Endothelial cell of umbilical vein (primary cell): ENCODE measurements around the gene CPNE5. TPM values are rescaled to one million over a fixed set of nuclear protein-coding genes. Genes with fewer than 3 reads are reported as not detected.

ENCODE experiments used
- BruUV-seq: library from RNA; stranded (reverse); fragments of 400-500 nt; replicated peaks from 2 replicates; lab custom pipeline; 2021; lab: Mats Ljungman, UMichigan
- CTCF ChIA-PET: fragments of 300-600, 350-600 bp; sonication (Branson Sonifier 250); formaldehyde crosslinking; loops from one replicate; lab custom pipeline; 2021; ENCODE audit warnings: antibody characterized with exemption, inconsistent platforms; lab: Charles Lee
- POLR2A ChIA-PET: fragments of 300-600, 350-600 bp; sonication (Branson Sonifier 250); formaldehyde crosslinking; loops from one replicate; lab custom pipeline; 2021; ENCODE audit warnings: antibody characterized with exemption, inconsistent platforms; lab: Charles Lee
- DNase-seq: peaks from one replicate; pipeline ENCODE4 v3.0.0-alpha.2; 2011; ENCODE audit warnings: low read depth, low spot score
- FAIRE-seq: peaks from 2 replicates; lab custom pipeline; 2011; peaks lifted over from hg19 to GRCh38; lab: Jason Lieb, UNC
- H2AFZ ChIP-seq: 2 replicates; pipeline ENCODE4 v1.6.0; 2012; ENCODE audit warnings: low read depth, low read length, control low read depth, inconsistent platforms
- H3K27ac ChIP-seq: 2 replicates; pipeline ENCODE4 v1.5.1; 2011; ENCODE audit warnings: low read depth, mild to moderate bottlenecking, control low read depth, low read length, moderate library complexity; ENCODE audit not compliant: insufficient read depth
- H3K27me3 ChIP-seq, 2 experiments: 2 replicates each; pipeline versions ENCODE4 v1.6.0 to v1.6.1; 2011; ENCODE audit warnings: low read length in 2 of 2, mixed read lengths in 1 of 2; ENCODE audit not compliant: control insufficient read depth in 2 of 2, insufficient read depth in 2 of 2
- H3K36me3 ChIP-seq, 2 experiments: 2 replicates in 1 of 2; 3 replicates in 1 of 2; pipeline ENCODE4 v1.5.1; 2011; ENCODE audit warnings: low read length in 2 of 2, mild to moderate bottlenecking in 1 of 2, moderate library complexity in 1 of 2; ENCODE audit not compliant: control insufficient read depth in 2 of 2, insufficient read depth in 2 of 2; ENCODE audit errors: extremely low read depth in 1 of 2
- H3K4me1 ChIP-seq: 3 replicates; pipeline ENCODE4 v1.5.1; 2011; ENCODE audit warnings: mild to moderate bottlenecking, low read length; ENCODE audit not compliant: control insufficient read depth, insufficient read depth; ENCODE audit errors: extremely low read depth
- H3K4me2 ChIP-seq: 2 replicates; pipeline ENCODE4 v1.6.1; 2011; ENCODE audit warnings: low read length, control low read depth, mixed read lengths; ENCODE audit not compliant: insufficient read depth
- H3K4me3 ChIP-seq, 3 experiments: fragments of 200-600 bp in 1 of 3; sonication (generic), shearing (Covaris generic) in 1 of 3; replicated peaks in 1 of 3; 2 replicates each; pipeline ENCODE4 v1.5.1; 2011 to 2016; ENCODE audit warnings: control low read depth in 3 of 3, low read length in 3 of 3, mild to moderate bottlenecking in 2 of 3, inconsistent platforms in 1 of 3, low read depth in 1 of 3, moderate library complexity in 1 of 3; ENCODE audit not compliant: insufficient read depth in 1 of 3
- H3K79me2 ChIP-seq: 2 replicates; pipeline ENCODE4 v1.6.0; 2012; ENCODE audit warnings: low read length, inconsistent platforms; ENCODE audit not compliant: control insufficient read depth, insufficient read depth
- H3K9ac ChIP-seq: replicated peaks from 2 replicates; pipeline ENCODE3; 2011; ENCODE audit warnings: low read length, control low read depth; ENCODE audit not compliant: insufficient read depth; ENCODE audit errors: extremely low read depth
- H3K9me1 ChIP-seq: replicated peaks from 3 replicates; pipeline ENCODE4 v1.6.0; 2011; ENCODE audit warnings: mild to moderate bottlenecking, low read length; ENCODE audit not compliant: control insufficient read depth, insufficient read depth; ENCODE audit errors: extremely low read depth
- H3K9me3 ChIP-seq: replicated peaks from 2 replicates; pipeline ENCODE4 v1.5.1; 2012; ENCODE audit warnings: low read length, inconsistent platforms; ENCODE audit not compliant: control insufficient read depth, insufficient read depth
- H4K20me1 ChIP-seq: replicated peaks from 2 replicates; pipeline ENCODE3; 2011; ENCODE audit warnings: mild to moderate bottlenecking, low read length; ENCODE audit not compliant: control insufficient read depth, insufficient read depth; ENCODE audit errors: extremely low read depth
- EZH2 ChIP-seq: IDR thresholded peaks from 2 replicates; pipeline ENCODE4 v1.6.1; 2012; ENCODE audit warnings: borderline replicate concordance, low read depth, mild to moderate bottlenecking, moderate library complexity, low read length, inconsistent platforms; ENCODE audit not compliant: severe bottlenecking
- FOS ChIP-seq: IDR thresholded peaks from 2 replicates; pipeline ENCODE4 v1.6.1; 2011; ENCODE audit warnings: mild to moderate bottlenecking, low read length, moderate library complexity, borderline replicate concordance; ENCODE audit not compliant: insufficient read depth
- GATA2 ChIP-seq: IDR thresholded peaks from 2 replicates; pipeline ENCODE4 v1.7.0; 2011; ENCODE audit warnings: low read depth, mild to moderate bottlenecking, moderate library complexity, mixed read lengths, low read length; ENCODE audit not compliant: insufficient read length, insufficient read depth
- JUN ChIP-seq: IDR thresholded peaks from 2 replicates; pipeline ENCODE4 v1.6.1; 2011; ENCODE audit warnings: borderline replicate concordance, low read depth; ENCODE audit not compliant: insufficient read length, insufficient read depth
- MYC ChIP-seq: IDR thresholded peaks from one replicate; pipeline ENCODE4 v1.6.1; 2011; ENCODE audit warnings: mild to moderate bottlenecking, low read depth, low read length
- POLR2A ChIP-seq: IDR thresholded peaks from 2 replicates; pipeline ENCODE4 v1.6.1; 2012; ENCODE audit warnings: low read depth, mild to moderate bottlenecking, control low read depth, low read length
- POLR2AphosphoS5 ChIP-seq: IDR thresholded peaks from 2 replicates; pipeline ENCODE4 v1.6.1; 2012; ENCODE audit warnings: low read depth, mild to moderate bottlenecking, control low read depth, low read length, moderate library complexity; ENCODE audit not compliant: insufficient read depth
- dilution Hi-C: fragments of 300-500 bp; cut with MboI; formaldehyde crosslinking; loops from one replicate; pipeline ENCODE4 v1.15.0; 2019; ENCODE audit warnings: low sequenced_read_pairs; ENCODE audit not compliant: extremely low pct_ligation_motif_present
- intact Hi-C: fragments of 100-400 bp; cut with micrococcal nuclease; formaldehyde crosslinking; loops from one replicate; pipeline ENCODE4 v1.10.0; 2022
- polyA plus RNA-seq, 4 experiments: library from polyadenylated mRNA; depleted of rRNA in 3 of 4; stranded (reverse) in 3 of 4; unstranded in 1 of 4; fragments of >200 nt; gene quantifications; 2 replicates each; pipeline versions ENCODE4 v1.2.1 to v1.2.3, GENCODE V29; 2011 to 2012; ENCODE audit warnings: missing spikeins in 1 of 4
- total RNA-seq: library from RNA; stranded (reverse); gene quantifications from 2 replicates; pipeline ENCODE4 v1.2.3, GENCODE V29; 2021
- TF ChIP-seq, protein P1 (sequence below): IDR thresholded peaks from 2 replicates; pipeline ENCODE4 v1.6.1; 2011; ENCODE audit not compliant: insufficient read depth, insufficient read length
- TF ChIP-seq, protein P2 (sequence below), 2 donors: IDR thresholded peaks; 1 replicate in 1 of 2; 2 replicates in 1 of 2; pipeline ENCODE4 v1.5.1; 2011; ENCODE audit warnings: low read length in 2 of 2, mild to moderate bottlenecking in 2 of 2, moderate library complexity in 2 of 2, control low read depth in 1 of 2, inconsistent platforms in 1 of 2, low read depth in 1 of 2; ENCODE audit not compliant: insufficient read depth in 1 of 2; ENCODE audit errors: extremely low read depth in 1 of 2

The CPNE5 gene
- total and polyA plus RNA-seq, 2 donors (not counting 3 experiments of a cell fraction or from before 2014, with no cell fraction given), result 18.8 to 49.4 TPM

DNA sequence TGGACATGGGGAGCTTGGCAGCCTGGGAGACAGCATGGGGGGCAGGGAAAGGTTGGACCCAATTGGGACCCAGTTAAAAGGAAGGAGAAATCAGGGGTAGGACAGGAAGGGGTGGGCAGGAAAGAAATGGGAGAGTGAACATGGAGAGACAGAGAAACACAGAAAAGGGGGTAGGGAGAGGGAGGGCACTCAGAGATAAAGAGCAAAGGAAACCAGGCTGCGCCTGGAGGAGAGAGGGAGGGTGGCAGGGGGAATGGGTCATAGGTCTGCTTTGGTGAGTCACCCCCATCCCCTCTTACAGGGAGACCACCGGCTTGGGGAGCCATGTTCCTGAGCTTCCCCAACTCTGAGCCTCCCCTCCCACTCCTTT is 95.0 kb downstream of the CPNE5 start:
- no peak for FAIRE-seq

More for the DNA sequence above, 95.0 kb downstream of the CPNE5 start:
- no peak for DNase-seq
- Histone ChIP-seq H3K36me3 (no peaks in the 10 kb centered on the region), H3K27me3 (no peaks in the 10 kb centered on the region), H3K27ac (no peak overlapping the region), H3K9me1 (no peaks in the 10 kb centered on the region), H3K4me3 (no peak overlapping the region), H4K20me1 (no peaks in the 10 kb centered on the region), H3K4me1 (peaks cover 22% of the 10 kb centered on the region), H2AFZ (no peak overlapping the region), H3K9ac (no peak overlapping the region), H3K9me3 (no peaks in the 10 kb centered on the region), H3K79me2 (no peaks in the 10 kb centered on the region), H3K4me2 (no peak overlapping the region)
- intact Hi-C loops (no loop called here), dilution Hi-C loops (no loop called here)
- POLR2A ChIA-PET, result no interaction called here
- no TSS peak for BruUV-seq
- CTCF ChIA-PET, result interaction anchor here (1.7 kb wide), 1 partner anchor 15 kb away, joined by 5 read pairs; no protein-coding TSS in a partner anchor
- TF ChIP-seq, protein P1, sequence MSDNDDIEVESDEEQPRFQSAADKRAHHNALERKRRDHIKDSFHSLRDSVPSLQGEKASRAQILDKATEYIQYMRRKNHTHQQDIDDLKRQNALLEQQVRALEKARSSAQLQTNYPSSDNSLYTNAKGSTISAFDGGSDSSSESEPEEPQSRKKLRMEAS, result no peak
- TF ChIP-seq POLR2AphosphoS5 (no peak), EZH2 (no peak), JUN (no peak), POLR2A (no peak), MYC (no peak), FOS (no peak), GATA2 (no peak)
- TF ChIP-seq, protein P2, sequence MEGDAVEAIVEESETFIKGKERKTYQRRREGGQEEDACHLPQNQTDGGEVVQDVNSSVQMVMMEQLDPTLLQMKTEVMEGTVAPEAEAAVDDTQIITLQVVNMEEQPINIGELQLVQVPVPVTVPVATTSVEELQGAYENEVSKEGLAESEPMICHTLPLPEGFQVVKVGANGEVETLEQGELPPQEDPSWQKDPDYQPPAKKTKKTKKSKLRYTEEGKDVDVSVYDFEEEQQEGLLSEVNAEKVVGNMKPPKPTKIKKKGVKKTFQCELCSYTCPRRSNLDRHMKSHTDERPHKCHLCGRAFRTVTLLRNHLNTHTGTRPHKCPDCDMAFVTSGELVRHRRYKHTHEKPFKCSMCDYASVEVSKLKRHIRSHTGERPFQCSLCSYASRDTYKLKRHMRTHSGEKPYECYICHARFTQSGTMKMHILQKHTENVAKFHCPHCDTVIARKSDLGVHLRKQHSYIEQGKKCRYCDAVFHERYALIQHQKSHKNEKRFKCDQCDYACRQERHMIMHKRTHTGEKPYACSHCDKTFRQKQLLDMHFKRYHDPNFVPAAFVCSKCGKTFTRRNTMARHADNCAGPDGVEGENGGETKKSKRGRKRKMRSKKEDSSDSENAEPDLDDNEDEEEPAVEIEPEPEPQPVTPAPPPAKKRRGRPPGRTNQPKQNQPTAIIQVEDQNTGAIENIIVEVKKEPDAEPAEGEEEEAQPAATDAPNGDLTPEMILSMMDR (IDR thresholded peaks at IDR 0.05; ENCODE audit: extremely low read depth in 1 of 2, insufficient read depth in 1 of 2, low read depth in 1 of 2, low read length in 2 of 2), result no peak
